ENCODE data around the gene MAGEB6B.
"Not testable (repeated sequence)": the region's sequence is repeated elsewhere in the genome, so short reads cannot be mapped to it uniquely, and the experiment has no call there.

Gene MAGEB6B

GRCh38 chrX:26160301-26160700 is at the start of gene MAGEB6B:
TSS of gene MAGEB6B (plus strand) at chrX:26160601. CDS start at chrX:26160601, 0 bp downstream.
- DNase-seq: no peak

GRCh38 chrX:26138274-26138673 is 22.1 kb upstream of the MAGEB6B start, which contains the start of gene MAGEB18:
TSS of gene MAGEB18 (plus strand) at chrX:26138343. CDS start at chrX:26138986, 643 bp downstream.
- DNase-seq: no peak

- DNase-seq: no peak
These were observed 14.4 kb upstream of the MAGEB6B start for GRCh38 chrX:26146024-26146423.

- no peak for DNase-seq
These were observed 31.8 kb downstream of the MAGEB6B start, which contains the start of gene MAGEB6 for GRCh38 chrX:26192204-26192603. TSS of gene MAGEB6 (plus strand) at chrX:26192440. CDS start at chrX:26193847, 1,407 bp downstream.

- DNase-seq: no peak
These were observed 43.2 kb downstream of the MAGEB6B start for GRCh38 chrX:26203561-26203960.

GRCh38 chrX:26204717-26205116 is 44.3 kb downstream of the MAGEB6B start:
- DNase-seq: not testable (repeated sequence)

GRCh38 chrX:26208012-26208411 is 47.6 kb downstream of the MAGEB6B start:
- no peak for DNase-seq
